Measurements from ENCODE around the gene LAMC3.
"Not testable (repeated sequence)": the region's sequence is repeated elsewhere in the genome, so short reads cannot be mapped to it uniquely, and the experiment has no call there.

Gene LAMC3

DNA sequence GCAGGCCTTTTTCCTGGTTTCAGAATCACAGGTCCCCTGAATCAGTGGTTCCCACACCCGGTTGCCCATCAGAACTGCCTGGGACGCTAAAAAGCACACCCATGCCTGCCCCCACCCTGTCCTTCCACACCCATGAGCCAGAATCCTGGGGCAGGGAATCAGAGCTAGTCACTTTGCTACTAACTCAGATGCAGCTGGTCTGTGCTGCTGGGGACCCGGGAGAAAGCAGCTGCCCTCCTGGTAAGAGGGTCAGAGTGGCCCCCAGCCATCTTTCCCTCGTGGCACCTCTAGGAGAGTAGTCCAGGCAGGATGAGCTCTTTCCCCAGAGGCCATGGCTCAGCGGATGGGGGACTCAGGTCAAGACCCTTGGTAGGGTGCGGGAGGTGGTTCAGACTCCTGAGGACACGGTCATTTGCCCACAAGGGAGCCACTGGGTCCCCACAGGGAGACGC lies 105.1 kb downstream of the LAMC3 start:
- no peak for DNase-seq (ENCODE audit: low read depth in 4 of 4, low spot score in 1 of 4)

DNA sequence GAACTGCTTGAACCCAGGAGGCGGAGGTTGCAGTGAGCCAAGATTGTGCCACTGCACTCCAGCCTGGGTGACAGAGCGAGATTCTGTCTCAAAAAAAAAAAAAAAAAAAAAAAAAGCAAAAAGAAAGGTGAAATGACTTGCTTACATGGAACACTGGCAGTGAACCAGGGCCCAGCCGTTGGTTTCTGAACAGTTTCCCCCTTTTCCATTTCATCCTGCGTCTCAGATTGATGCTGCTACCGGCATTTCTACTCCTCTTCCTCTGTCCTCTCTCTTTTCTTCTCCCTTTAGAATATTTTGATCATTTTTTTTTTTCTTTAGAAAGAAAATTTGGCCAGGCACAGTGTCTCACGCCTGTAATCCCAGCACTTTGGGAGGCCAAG lies 106.4 kb downstream of the LAMC3 start:
- DNase-seq (ENCODE audit: low read depth in 4 of 4, low spot score in 1 of 4): not testable (repeated sequence)

DNA sequence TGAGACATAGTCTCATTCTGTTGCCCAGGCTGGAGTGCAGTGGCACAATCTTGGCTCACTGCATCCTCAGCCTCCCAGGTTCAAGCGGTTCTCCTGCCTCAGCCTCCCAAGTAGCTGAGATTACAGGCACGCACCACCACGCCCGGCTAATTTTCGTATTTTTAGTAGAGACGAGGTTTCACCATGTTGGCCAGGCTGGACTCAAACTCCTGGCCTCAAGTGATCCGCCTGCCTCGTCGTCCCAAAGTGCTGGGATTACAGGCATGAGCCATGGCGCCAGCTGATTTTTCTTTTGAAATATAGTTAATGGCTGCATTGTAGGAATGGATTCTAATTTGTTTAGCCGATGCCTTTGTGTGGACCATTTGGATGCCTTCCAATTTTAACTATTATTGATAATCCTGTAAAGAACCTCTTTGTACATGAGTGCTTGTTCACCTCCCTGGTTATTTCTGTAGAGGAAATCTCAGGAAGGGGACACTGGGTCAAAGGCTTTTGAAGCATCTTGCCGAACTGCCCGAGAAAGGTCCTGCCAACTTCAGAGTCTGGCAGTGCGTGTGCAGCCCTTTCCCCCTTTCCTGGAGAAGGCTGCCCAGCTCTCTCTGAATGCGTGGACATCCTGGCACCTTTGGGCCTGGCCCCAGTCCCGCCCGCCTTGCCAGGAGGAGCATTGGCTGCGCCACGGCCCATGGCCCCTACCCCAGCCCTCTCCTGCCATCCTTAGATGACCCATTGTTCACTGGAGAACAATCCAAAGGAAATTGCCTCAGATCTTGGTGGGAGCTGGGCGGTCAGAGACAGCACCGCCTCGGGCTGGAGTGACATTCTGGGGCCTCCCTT lies 107.5 kb downstream of the LAMC3 start:
- DNase-seq (ENCODE audit: low read depth in 4 of 4, low spot score in 1 of 4): no peak

DNA sequence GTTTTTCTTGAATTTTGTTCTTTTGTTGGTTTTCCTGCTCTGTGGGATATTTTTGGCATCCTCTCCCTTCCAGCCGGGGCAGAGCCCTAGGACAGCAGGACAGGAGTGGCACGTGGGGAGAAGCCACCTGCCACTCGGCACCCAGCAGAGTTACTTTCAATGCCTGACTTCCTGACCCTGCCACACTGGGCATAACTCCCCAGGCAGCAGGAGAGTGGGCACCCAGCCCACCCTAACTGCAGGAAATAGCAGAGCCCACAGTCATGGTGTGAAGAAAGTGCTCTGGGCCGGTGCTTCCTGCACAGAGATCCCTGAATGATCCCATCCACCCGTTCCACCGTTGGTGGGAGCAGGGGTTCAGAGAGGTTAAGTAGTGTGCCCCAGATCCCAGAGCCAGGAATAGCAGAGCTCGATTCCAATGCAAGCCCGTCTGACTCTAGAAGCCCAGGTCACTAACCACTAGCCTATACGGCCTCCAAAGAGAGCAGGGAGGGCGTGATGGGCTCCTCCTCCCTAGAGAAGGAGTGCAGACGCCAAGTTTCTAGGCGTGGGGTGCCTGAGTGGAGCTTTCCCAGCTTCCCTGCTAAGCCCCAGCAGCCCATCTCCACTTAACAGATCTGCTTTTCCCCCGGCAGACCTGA lies 108.3 kb downstream of the LAMC3 start:
- no peak for DNase-seq (ENCODE audit: low read depth in 4 of 4, low spot score in 1 of 4)

DNA sequence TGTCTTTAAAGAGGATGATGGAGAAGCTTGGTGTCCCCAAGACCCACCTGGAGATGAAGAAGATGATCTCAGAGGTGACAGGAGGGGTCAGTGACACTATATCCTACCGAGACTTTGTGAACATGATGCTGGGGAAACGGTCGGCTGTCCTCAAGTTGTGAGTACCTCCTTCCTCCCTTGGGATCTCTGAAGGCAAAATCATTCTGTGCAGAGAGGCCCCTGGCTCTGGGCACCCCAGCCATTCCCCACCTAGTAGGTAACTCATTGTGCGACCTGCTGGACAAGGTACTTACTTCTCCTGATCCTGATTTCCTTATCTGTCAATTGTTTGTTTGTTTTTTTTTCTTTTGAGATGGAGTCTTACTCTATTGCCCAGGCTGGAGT lies 108.8 kb downstream of the LAMC3 start:
- DNase-seq (ENCODE audit: low read depth in 4 of 4, low spot score in 1 of 4): no peak

DNA sequence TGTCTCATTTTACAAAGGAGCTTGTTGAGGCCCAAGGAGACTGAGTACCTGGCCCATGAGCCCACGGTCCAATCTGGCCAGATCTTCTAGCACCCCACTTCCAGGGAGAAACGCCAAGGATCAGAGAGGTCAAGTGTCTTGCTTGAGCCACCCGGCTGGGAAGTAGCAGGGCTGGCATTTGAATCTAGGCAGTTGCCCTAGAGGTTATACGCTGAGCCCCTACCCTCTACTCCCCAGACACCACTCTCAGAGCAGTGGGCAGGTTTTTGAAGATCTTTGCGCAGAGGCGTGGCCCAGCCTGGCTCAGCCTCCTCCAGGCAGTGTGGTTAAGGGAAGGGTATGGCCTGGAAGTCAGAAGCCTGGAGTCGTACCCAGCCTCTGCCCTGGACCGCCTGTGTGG lies 110.6 kb downstream of the LAMC3 start:
- DNase-seq (ENCODE audit: low read depth in 4 of 4, low spot score in 1 of 4): no peak

DNA sequence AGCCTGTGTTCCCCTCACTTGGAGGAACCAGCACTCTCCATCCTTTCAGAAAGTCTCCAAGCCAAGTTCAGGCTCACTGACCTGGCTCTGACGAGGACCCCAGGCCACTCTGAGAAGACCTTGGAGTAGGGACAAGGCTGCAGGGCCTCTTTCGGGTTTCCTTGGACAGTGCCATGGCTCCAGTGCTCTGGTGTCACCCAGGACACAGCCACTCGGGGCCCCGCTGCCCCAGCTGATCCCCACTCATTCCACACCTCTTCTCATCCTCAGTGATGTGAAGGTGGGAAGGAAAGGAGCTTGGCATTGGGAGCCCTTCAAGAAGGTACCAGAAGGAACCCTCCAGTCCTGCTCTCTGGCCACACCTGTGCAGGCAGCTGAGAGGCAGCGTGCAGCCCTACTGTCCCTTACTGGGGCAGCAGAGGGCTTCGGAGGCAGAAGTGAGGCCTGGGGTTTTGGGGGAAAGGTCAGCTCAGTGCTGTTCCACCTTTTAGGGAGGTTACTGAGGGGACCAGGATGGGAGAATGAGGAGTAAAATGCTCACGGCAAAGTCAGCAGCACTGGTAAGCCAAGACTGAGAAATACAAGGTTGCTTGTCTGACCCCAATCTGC lies 111.8 kb downstream of the LAMC3 start:
- no peak for DNase-seq (ENCODE audit: low read depth in 4 of 4, low spot score in 1 of 4)

DNA sequence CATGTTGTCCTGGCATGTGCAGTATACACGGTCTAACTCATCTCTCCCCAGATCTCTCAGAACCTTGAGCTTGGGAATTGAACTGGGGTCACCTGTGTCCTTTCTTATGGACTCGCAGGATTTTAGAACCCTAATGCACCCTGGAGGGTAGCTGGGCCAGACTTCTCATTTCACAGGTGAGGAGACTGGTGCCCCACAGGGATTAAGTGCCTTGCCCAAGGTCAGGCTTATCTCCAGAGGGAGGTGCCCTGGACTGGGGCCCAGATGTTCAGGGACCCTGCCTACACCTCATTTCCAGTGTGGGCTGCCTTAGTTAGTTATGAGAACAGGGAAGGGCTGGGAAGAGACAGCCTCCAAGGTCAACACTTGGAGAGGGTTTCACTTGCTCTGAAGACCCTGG lies 112.4 kb downstream of the LAMC3 start:
- DNase-seq (ENCODE audit: low read depth in 4 of 4, low spot score in 1 of 4): no peak

DNA sequence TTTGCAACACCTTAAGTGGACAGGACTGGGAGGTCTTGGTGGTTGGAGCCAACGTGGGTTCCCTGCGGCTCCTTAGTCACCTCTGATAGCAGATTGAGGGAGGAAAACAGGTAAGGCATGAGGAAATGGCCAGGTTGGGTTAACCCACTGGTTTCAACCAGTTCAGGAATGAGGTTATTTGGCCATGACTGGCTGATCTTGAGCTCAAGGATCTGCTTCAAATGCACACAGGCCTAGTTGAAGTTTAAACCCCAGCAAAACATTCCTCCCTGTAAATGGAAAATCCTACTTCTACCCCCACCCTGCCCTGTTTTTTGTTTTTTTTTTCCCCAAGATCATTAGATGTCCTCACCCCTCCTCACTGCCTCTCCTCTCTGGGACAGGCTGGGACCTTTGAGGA lies 113.2 kb downstream of the LAMC3 start:
- DNase-seq (ENCODE audit: low read depth in 4 of 4, low spot score in 1 of 4): no peak

DNA sequence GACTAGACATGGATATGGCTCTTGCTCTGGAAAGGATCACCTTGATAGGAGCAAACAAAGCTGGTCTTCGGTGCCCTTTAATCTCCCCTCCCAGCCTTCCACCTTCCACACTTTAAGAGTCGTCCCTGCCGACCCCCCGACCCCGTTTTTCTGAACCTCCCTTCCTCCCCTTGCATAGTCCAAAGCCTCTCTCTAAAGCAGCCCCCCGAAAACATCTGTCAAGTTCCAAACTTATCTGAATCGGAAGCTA lies 116.0 kb downstream of the LAMC3 start:
- DNase-seq (ENCODE audit: low read depth in 4 of 4, low spot score in 1 of 4): peak in 1 of 4 experiments; percentile 4

DNA sequence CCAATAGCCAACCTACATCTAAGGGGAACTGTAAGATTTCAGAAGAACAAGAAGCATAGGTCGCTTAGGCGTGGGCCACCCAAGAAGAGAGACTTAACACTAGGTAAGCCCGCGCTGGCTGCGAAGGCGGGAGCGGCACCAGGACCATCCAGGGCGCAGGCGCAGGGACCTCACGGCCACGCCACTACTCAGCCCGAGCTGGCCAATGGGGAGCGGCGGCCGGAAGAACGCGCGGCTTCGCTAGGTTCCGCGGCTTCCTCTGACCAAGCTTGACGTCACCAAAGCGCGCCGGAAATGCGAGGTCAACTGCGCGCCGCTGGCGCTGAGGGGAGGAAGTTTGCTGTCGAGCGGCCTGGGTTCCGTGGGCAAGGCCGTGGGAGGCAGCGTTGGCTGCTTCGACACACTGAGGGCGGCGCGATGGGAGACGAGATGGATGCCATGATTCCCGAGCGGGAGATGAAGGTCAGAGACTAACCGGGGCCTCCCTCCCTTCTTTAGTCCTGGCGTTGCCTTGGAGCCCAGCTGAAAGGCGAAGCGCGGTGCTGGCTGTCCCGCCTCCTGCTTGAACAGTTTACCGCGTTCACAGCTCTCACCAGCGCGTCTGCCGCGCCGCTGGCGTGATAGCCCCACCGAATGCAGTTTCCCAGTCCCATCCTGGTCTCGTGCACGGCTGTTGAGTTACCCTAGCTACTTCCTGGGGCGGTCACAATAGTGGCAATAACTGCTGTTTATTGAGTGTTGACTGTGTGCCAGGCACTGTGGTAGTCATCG lies 116.5 kb downstream of the LAMC3 start, which contains the start of gene NUP214:
Gene NUP214, plus strand, starts transcription at position 299 of the 771 bp plus-strand sequence. Its CDS starts 119 bp downstream, at position 418.
- DNase-seq (ENCODE audit: low read depth in 4 of 4, low spot score in 1 of 4): peak; percentile 99 to 100 (median 100)

DNA sequence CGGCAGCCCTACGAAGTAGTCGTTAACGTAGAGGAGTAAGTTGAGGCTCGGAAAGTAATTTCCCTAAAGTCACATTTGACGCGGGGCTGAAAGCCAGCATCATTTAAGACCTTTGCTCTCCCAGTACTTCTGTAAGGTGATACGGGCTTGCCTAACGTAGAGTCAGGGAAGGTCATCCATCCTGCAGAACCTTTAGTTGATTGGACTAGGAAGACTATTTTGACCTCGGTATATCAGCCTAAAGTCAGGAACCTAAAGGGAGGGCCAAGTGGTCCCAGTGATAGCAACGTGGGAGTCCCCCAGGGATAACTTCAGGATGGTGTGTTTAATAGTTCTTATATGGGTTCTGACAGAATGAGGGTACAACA lies 117.1 kb downstream of the LAMC3 start:
- no peak for DNase-seq (ENCODE audit: low read depth in 4 of 4, low spot score in 1 of 4)

DNA sequence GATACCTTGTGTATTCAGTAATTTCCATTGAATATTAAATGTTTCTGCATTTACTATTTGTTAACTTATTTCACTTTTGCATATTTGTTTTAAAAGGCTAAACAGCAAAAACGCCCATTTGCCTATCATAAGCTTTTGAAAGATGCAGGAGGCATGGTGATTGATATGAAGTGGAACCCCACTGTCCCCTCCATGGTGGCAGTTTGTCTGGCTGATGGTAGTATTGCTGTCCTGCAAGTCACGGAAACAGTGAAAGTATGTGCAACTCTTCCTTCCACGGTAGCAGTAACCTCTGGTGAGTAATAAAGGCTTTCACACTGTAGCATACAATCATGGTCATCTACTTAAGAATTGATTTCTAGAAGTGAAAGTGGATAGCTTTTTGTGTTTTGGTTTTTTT lies 120.2 kb downstream of the LAMC3 start:
- DNase-seq (ENCODE audit: low read depth in 4 of 4, low spot score in 1 of 4): no peak

DNA sequence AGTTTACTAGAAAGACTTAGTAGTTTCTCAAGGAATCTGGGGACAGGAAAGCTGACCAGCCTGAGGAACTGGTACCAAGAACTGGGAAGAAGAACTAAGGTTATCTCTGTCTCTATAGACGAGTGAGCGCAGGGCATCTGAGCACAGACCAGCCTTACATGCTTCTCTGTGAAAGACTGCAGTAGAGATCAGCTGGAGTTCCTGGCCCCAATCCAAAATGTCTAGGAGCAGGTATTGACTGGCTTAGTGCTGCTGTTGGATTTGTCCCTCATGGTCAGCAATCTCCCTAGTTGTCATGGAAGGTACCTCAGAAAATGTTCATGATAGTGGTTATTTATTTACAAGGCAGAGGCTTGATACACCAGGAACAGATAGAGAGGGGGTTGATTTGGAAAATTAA lies 129.7 kb downstream of the LAMC3 start:
- no peak for DNase-seq (ENCODE audit: low read depth in 4 of 4, low spot score in 1 of 4)

DNA sequence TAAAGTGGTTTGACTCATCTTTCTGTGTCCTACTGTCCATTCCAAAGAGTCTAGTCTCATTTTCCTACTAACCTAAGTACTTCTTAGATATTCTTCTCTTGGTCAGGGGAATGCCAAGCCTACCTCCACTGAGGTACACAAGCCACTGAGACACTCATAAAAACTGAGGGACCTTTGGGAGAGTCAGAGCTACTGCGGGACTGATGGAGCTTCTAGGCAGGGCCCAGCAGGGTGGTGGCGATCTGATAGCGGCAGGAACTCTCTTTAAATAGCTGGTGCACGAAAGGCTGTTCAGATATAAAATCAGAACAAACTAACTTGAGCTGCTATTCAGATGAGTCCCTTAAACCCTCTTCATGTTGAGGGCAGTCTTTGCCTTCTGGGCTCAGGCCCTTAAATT lies 131.1 kb downstream of the LAMC3 start:
- no peak for DNase-seq (ENCODE audit: low read depth in 4 of 4, low spot score in 1 of 4)

DNA sequence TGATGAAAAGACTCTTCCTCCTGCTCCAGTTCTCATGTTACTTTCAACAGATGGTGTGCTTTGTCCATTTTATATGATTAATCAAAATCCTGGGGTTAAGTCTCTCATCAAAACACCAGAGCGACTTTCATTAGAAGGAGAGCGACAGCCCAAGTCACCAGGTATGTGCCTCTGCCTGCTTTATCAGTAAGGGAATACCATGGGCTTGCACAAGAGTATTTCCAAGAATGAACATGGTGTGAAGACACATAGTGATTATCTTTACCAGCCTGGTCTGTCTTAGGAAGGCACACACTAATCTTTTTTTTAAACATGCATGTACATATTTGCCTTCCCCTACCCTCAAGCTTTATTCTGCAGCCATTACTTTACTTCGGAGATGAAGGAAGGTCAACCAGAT lies 131.6 kb downstream of the LAMC3 start:
- no peak for DNase-seq (ENCODE audit: low read depth in 4 of 4, low spot score in 1 of 4)

DNA sequence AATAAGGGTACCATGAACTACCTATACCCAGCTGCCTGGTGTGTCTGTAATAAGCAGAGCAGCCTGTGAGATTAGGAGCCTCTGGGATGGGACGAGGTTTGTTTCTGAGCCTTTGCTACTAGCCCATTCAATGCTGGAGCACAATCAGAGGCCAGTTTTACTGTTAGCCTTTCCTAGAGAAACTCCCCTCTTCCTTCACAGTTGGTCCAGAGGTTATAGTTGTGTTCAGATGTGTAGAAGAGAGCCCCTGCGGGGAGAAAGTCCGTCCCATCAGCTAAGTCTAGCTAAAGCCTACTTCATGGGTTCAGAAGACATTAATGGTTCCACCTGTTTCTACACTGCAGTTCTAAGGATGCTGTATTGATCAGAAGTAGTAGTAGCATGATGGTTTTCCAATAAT lies 133.2 kb downstream of the LAMC3 start:
- DNase-seq (ENCODE audit: low read depth in 4 of 4, low spot score in 1 of 4): no peak
